ENCODE results near the gene RGS16. TPM values are rescaled to one million over a fixed set of nuclear protein-coding genes. Genes with fewer than 3 reads are reported as not detected.

Gene RGS16
- total and polyA plus RNA-seq, 7 donors: 0.46 to 12.4 (median 2.5) TPM

DNA sequence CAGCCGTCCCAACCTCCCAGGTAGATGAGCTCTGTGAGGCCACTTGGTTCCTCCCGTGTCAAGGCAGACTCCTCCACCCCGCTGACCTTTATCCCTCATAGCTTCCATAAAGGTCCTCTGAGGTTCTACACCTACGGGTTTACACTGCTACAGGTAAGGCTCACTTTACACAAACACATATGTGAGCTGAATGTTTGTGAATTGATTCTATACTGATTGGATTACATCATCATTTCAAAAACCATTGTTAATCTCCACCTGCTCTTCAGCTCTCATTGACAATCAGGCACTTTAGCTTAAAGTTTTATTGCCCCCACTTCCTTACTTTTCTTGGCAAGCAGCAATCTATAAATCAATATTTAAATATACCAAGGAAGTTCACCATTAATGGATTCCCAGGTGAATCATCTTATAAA lies 12.8 kb upstream of the RGS16 start:
- TF ChIP-seq, protein P1, sequence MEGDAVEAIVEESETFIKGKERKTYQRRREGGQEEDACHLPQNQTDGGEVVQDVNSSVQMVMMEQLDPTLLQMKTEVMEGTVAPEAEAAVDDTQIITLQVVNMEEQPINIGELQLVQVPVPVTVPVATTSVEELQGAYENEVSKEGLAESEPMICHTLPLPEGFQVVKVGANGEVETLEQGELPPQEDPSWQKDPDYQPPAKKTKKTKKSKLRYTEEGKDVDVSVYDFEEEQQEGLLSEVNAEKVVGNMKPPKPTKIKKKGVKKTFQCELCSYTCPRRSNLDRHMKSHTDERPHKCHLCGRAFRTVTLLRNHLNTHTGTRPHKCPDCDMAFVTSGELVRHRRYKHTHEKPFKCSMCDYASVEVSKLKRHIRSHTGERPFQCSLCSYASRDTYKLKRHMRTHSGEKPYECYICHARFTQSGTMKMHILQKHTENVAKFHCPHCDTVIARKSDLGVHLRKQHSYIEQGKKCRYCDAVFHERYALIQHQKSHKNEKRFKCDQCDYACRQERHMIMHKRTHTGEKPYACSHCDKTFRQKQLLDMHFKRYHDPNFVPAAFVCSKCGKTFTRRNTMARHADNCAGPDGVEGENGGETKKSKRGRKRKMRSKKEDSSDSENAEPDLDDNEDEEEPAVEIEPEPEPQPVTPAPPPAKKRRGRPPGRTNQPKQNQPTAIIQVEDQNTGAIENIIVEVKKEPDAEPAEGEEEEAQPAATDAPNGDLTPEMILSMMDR (IDR thresholded peaks at IDR 0.05): no peak
- no peak for TF ChIP-seq POLR2A (IDR thresholded peaks at IDR 0.05)
- TF ChIP-seq EP300 (IDR thresholded peaks at IDR 0.05): no peak
- no peak for TF ChIP-seq POLR2AphosphoS5 (IDR thresholded peaks at IDR 0.05)
- intact Hi-C loops (cut with DNase I): no loop called here
- WGBS, 2 donors: 16 to 51% methylated on average over 4 of the region's 4 CpGs
- no peak overlapping the region for H3K4me3 ChIP-seq
- DNase-seq: no peak
- peaks cover 0 to 23% (median 19%) of the 10 kb centered on the region in 4 donors for H3K4me1 ChIP-seq
- H3K27me3 ChIP-seq: no peaks in the 10 kb centered on the region
- H3K36me3 ChIP-seq: no peaks in the 10 kb centered on the region
- no peaks in the 10 kb centered on the region for H3K9me3 ChIP-seq
- peak overlapping the region in 2 of 4 donors; percentile 89 to 94 for H3K27ac ChIP-seq

DNA sequence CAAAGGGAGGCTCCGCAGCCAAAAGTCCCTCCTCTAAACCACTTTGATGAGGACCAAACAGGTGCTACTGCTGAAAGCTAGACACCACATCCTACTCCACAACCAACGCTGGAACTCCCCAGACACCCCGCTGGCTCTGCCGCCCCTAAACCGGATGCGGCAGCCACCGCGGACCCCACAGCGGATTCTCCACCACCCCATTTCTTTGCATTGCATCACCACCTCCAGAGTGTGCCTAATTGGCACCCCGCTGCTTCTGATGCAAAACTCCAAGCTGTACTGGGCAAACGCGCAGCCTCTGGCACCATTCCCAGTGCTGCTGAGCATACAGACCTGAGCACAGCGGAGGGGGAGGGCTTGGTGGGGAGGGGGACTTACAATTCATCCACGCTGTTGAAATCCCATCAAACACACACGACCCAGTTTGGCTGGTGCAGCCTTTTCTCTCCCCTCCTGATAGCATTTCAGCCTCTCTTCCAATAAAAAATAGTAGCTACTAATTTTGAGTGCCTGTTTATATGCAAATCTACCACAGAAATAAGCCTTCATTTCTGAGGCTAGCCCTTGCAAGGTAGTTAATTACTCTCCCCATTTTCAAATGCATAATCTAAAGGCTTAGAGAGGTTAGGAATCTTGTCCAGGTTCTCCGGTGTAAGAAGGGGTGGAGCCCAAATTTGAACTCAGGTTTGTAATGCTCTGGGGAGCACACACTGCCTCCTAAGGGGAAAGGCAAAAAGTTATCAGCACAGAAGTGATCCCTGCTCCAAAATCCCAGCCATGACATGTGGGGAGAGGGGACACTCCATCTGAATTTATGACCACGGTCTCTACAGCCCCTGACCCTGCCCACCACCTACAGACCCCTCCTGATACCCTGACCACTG lies 12.2 kb upstream of the RGS16 start:
- 2 to 5% methylated on average over 17 of the region's 17 CpGs for WGBS, 2 donors
- no peaks in the 10 kb centered on the region for H3K36me3 ChIP-seq
- H3K9me3 ChIP-seq: no peaks in the 10 kb centered on the region
- peak in 1 of 4 donors; percentile 12 for TF ChIP-seq EP300 (IDR thresholded peaks at IDR 0.05)
- TF ChIP-seq, protein P1 (IDR thresholded peaks at IDR 0.05): no peak
- TF ChIP-seq POLR2A (IDR thresholded peaks at IDR 0.05): no peak
- peak in 2 of 4 donors; percentile 29 to 46 for TF ChIP-seq POLR2AphosphoS5 (IDR thresholded peaks at IDR 0.05)
- H3K27ac ChIP-seq: peak overlapping the region; percentile 86 to 95 (median 92)
- peak; percentile 93 for DNase-seq
- H3K4me3 ChIP-seq: peak overlapping the region in 2 of 4 donors; percentile 51 to 53
- intact Hi-C loops (cut with DNase I): no loop called here
- H3K4me1 ChIP-seq: peaks cover 0 to 23% (median 19%) of the 10 kb centered on the region in 4 donors
- H3K27me3 ChIP-seq: no peaks in the 10 kb centered on the region

DNA sequence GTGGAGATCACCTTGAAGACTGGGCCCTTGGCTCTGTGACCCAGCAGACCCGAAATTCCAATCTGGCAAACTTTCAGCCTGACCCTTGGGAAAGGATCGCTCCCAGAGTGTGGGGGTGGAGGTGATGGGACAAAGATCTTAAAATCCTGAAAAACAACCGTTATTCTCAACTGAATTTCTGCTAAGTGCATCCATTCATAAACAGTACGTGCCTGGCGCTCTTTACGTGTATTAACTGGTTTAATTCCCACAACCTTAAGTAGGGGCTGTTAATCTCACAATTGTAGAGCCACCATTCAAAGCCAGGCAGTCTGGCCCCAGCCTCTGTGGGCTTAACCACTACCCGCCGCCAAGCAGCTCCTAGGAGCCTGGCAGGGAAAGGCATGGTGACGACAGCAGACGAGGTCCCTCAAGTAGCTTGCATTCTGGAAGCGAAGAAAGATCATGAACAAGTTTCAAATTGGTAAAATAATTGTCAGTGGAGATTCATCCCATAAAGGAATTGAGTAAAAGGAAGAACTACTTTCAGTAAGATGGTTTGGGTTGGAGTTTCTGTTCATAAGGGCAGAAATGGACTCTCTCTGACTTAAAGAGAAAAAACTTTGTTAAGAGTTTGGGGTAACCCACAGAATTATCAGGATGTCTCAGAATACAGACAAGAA lies 11.4 kb upstream of the RGS16 start:
- H3K4me3 ChIP-seq: peak overlapping the region; percentile 33 to 53 (median 46)
- DNase-seq: peak; percentile 82
- TF ChIP-seq POLR2A (IDR thresholded peaks at IDR 0.05) (no peak), POLR2AphosphoS5 (IDR thresholded peaks at IDR 0.05) (peak in 1 of 4 donors; percentile 8)
- TF ChIP-seq, protein P1 (IDR thresholded peaks at IDR 0.05): no peak
- no peaks in the 10 kb centered on the region for H3K36me3 ChIP-seq
- no peaks in the 10 kb centered on the region for H3K9me3 ChIP-seq
- peak overlapping the region; percentile 86 to 95 (median 92) for H3K27ac ChIP-seq
- 21 to 39% methylated on average over 11 of the region's 11 CpGs for WGBS, 2 donors
- no peaks in the 10 kb centered on the region for H3K27me3 ChIP-seq
- peaks cover 0 to 23% (median 19%) of the 10 kb centered on the region in 4 donors for H3K4me1 ChIP-seq
- intact Hi-C loops (cut with DNase I): no loop called here

DNA sequence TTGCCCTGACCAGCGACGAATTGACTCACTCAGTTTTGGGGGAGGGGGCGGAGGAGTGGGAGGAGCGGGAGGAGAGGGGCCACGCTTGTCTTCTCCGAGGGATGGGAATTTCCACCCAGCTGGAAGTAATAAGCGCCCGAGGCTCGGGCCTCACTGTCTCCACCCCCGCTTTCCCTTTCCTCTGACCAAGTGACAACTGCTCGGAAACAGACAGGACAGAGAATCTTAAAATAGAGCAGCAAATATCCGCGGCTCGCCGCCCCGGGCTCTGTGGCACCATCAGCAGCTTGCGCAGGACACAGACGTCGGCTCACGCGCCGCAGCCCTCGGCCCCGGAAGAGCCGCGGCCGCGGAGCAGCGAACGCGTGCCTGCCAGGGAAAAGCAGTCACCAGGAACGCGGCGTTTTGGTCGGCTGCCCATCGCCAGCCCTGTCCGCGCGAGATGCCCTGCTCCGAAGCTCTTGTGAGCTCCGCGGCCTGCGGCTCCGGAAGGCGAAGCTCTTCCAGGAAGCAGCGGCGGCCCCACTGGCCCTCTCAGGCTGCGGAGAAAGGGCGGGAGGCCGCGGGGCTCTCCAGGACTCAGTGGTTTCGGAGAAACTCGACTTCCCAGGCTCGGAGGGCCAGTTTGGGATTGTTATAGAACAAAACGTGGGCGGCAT lies 10.7 kb upstream of the RGS16 start:
- intact Hi-C loops (cut with DNase I): no loop called here
- TF ChIP-seq EP300 (IDR thresholded peaks at IDR 0.05) (peak in 3 of 4 donors; percentile 15 to 72 (median 18)), POLR2A (IDR thresholded peaks at IDR 0.05) (peak; percentile 24 to 51), POLR2AphosphoS5 (IDR thresholded peaks at IDR 0.05) (peak; percentile 67 to 80 (median 73))
- TF ChIP-seq, protein P1 (IDR thresholded peaks at IDR 0.05): no peak
- WGBS, 2 donors: 1% methylated on average over 56 of the region's 56 CpGs

More for the DNA sequence above, 10.7 kb upstream of the RGS16 start:
- DNase-seq: peak; percentile 91
- Histone ChIP-seq H3K27me3 (no peaks in the 10 kb centered on the region), H3K4me3 (peak overlapping the region; percentile 33 to 53 (median 46)), H3K9me3 (no peaks in the 10 kb centered on the region), H3K36me3 (no peaks in the 10 kb centered on the region), H3K4me1 (peaks cover 0 to 23% (median 19%) of the 10 kb centered on the region in 4 donors), H3K27ac (peak overlapping the region; percentile 86 to 95 (median 92))
